Stimulated activated naive CD8-positive, alpha-beta T cell treated with anti-CD3 and anti-CD28 coated beads, Interleukin-15, Interleukin-2, amounts not matched to agents 100 U/mL and 50 U/mL, for 24 hours (primary cell): Measurements from ENCODE around the gene SLC30A5.
"Not testable (repeated sequence)": the region's sequence is repeated elsewhere in the genome, so short reads cannot be mapped to it uniquely, and the experiment has no call there.

Experiments used
- ATAC-seq: fragments of 150-1000 bp; cut with Tn5 transposase; one replicate; pipeline ENCODE4 v1.10.0; 2021
- DNase-seq: peaks from one replicate; pipeline ENCODE4 v3.0.0; 2021

Gene SLC30A5

DNA sequence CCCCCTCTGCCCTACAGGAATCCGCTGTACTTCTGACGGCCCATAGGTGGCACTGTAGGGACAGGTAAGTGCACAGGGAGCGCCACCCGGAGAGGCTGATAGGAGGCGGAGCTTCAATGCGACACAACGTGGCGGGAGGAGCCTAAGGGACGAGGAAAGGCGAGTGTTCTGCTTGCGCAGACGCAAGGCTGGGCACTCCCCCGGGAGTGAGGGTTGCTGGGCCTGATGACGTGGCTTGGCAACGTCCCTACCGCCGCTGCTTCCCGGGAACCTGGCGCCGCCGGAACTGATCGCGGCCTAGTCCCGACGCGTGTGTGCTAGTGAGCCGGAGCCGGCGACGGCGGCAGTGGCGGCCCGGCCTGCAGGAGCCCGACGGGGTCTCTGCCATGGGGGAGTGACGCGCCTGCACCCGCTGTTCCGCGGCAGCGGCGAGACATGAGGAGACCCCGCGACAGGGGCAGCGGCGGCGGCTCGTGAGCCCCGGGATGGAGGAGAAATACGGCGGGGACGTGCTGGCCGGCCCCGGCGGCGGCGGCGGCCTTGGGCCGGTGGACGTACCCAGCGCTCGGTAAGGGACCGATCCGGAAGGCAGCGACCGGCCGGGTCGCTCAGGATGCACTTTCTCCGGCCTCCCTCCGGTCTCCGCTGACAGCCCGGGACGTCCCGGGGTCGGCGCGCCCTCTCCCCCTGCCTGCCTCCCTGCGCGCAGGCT is at the start of gene SLC30A5:
SLC30A5 (plus strand) TSS at position 244 of the 712 bp plus-strand sequence; CDS start at position 486, 242 bp downstream.
- peak; percentile 100 for ATAC-seq
- peak; percentile 97 for DNase-seq

DNA sequence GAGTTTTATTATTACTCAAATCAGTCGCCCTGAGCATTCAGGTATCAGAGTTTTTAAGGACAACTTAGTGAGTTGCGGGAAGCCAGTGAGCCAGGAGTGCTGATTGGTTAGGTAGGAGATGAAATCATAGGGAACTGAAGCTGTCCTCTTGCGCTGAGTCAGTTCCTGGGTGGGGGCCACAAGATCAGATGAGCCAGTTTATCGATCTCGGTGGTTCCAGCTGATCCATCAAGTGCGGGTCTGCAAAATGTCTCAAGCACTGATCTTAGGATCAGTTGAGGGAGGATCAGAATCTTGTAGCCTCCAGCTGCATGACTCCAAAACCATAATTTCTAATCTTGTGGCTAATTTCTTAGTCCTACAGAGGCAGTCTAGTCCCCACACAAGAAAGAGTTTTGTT is 48.6 kb upstream of the SLC30A5 start:
- ATAC-seq, DNase-seq: not testable (repeated sequence)

DNA sequence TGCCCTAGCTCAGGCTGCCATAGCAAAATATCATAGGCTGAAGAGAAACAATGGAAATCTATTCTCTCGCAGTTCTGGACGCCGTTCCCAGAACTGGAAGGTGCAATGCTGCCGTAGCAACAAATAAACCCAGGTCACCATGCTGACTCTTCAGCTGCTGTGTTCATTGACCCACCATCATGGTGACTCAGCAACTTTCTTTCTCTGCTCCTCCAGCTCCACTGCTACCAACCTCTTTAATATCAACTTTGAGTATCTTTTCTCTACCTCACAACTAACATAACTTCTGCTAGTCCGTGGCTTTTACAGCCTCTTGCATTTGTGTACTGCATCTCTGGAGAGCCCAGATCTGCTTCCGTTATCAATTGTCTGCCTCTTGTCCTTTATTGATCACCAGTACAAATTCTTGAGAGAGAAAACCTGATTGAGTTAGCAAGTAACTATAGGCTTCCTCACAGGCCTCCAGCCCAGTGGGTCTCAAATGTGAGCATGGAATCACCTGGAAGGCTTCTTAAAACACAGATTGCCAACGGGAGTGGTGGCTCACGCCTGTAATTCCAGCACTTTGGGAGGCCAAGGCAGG is 47.3 kb upstream of the SLC30A5 start:
- ATAC-seq (no peak), DNase-seq (no peak)

DNA sequence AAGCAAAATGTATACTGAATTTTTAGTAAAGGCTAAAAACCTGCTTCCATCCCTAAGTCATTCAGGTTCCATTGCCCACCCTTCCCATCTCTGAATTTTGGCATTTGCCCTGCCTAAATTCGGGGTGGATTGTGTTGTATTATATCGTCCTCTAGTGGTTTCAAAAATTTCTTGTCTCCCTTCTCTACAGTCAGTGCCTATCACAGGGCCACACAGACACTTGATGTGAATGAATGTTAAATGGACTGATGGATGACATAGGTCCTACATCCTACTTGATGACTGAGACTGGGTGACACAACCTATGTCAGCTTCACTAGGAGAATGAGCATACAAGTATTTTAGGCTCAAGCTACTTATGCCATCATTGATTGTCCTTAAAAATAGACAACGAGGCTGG is 45.6 kb upstream of the SLC30A5 start:
- peak; percentile 52 for ATAC-seq
- DNase-seq: no peak

DNA sequence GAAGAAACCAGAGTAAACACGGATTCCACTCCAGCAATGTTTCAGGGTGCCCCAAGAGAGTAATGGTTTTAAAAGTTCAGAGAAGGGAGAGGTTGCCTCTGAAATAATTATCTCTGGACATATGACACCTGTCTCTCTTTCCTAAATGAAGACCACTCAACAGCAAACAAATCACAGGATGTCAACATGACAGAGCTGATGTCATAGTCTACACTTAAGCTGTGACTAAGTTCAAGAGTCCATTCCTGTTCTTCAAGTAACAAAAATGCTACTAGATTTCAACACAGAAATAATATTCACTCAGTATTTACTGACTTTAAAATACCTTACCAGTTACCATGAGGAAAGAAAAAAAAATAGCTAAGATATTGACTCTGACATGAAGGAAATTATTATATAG is 44.7 kb upstream of the SLC30A5 start:
- DNase-seq (no peak), ATAC-seq (no peak)

DNA sequence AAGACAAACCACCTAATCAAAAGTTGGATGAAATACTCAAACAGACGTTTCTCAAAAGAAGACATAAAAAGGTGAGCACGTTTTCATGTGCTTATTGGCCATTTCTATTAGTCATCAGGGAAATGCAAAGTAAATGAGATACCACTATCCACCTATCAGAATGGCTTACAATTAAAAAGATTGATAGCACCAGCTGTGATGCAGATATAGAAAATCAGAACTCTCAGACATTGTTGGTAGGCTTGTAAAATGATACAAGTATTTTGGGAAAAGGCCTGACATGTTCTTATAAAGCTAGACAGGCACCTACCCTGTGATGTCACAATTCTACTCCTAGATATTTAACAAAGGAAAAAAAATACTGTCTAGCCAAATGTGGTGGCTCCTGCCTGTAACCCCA is 44.0 kb upstream of the SLC30A5 start:
- ATAC-seq: no peak
- no peak for DNase-seq

DNA sequence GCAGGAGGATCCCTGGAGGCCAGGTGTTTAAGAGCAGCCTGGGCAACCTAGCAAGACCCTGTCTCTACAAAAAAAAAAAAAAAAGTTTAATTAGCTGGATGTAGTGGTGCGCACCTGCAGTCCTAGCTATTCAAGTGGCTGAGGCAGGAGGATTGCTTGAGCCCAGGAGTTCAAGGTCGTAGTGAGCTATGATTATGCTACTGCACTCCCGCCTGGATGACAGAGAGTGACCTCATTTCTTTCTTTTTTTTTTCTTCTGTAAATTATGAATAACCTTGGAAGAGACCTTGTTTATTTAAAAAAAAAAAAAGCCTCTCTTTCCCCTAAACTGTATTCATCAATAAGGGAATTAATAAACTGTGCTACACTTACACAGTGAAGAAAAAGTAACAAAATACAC is 43.6 kb upstream of the SLC30A5 start:
- no peak for ATAC-seq

DNA sequence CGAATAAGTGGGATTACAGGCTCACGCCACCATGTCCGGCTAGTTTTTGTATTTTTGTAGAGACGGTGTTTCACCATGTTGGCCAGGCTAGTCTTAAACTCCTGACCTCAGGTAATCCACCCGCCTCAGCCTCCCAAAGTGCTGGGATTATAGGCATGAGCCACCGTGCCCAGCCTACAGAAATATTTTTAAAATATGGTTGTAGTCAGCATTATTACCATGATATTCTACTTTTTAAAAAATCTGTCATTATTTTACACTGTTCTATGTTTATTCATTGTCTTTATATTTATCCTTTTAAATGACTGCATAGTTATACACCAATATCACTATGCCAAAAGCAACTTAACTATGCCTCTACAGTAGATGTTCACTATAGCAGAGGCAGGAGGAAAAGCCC is 41.6 kb upstream of the SLC30A5 start:
- no peak for DNase-seq
- ATAC-seq: no peak

More for the DNA sequence above, 43.6 kb upstream of the SLC30A5 start:
- DNase-seq: no peak

DNA sequence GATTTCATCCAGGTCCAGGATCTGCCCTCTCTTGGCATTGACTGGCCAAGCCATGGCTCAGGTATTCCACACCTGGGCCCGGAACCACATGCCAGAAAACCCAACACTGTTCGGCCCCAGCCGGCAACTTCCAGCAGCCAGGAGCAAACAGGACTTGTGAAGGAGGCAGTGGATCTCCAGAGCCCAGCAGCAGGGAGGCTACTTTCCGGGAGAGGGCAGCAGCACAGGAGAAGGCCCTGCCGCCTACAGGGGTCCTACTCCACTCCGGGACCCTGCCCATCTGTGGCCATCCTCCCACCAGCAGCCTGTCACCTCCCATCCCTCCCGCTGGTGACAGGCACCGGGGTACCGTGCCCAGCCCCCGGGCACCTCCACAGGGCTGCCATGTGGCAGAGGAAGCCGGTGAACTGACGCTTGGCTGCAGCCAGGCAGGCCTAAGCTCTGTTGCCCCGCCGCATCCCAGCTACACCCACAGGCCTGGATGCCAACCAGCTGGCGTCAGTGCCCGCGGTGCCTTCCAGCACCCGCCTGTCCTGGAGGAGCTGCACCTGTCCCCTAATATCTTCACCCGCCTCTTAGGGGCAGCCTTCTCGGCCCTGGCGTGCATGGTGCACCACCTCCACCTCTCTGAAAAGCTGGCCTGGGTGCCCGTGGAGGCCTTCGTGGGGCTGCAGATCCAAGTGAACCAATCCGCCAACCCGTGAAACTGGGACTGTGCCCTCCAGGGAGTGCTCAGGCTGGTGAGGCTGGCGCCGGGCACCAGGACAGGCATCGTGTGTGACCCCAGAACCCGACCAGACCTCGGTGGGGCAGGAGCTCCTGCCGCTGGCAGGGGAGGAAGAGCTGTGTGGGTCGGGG is 18.9 kb upstream of the SLC30A5 start:
- DNase-seq (no peak), ATAC-seq (no peak)

DNA sequence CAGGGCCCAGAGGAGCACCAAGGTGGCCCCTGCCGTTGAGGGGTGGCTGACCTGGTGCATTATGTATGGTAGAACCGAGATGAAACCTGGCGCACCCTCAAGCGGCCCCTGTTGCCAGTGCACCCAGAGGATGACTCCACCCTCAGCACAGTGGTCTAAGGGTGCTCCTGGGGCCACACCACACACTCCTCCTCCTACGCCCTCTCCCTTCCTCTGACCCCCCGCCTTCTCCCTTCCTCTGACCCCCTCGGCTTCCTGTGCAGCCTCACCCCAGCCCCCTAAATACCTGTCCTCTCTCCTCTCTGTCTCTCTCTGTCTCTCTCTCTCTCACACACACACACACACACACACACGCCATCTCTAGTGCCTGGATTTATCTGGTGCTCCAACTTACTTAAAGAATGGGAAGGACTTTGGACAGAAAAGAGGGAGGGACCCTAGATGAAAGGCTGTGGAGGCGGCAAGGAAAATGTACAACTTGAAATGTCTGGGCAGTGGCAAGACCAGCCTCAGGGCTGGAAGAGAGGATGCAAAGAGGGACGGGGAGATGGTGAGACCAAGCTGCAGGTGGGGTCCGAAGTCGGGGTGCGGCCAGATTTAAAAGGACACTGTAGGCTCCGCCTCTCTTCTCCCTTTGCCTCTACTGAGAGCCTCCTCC is 18.2 kb upstream of the SLC30A5 start:
- ATAC-seq (no peak), DNase-seq (no peak)

DNA sequence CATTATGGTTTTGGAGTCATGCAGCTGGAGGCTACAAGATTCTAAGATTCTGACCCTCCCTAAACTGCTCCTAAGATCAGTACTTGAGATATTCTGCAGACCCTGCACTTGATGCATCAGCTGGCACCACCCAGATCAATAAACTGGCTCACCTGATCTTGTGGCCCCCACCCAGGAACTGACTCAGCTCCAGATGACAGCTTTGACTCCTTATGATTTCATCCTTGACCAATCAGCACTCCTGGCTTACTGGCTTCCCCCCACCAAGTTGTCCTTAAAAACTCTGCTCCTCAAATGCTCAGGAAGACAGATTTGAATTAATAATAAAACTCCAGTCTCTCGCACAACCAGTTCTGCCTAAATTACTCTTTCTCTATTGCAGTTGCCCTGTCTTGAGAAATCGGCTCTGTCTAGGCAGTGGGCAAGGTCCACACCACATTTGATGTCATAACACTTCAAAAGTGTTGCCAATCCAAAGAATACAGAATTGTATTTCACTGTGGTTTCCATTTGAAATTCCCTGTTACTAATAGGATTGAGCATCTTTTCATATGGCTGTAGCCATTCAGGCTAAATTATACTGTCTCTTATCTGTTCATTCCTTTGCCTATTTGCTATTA is 14.8 kb upstream of the SLC30A5 start:
- DNase-seq: no peak
- ATAC-seq: no peak

DNA sequence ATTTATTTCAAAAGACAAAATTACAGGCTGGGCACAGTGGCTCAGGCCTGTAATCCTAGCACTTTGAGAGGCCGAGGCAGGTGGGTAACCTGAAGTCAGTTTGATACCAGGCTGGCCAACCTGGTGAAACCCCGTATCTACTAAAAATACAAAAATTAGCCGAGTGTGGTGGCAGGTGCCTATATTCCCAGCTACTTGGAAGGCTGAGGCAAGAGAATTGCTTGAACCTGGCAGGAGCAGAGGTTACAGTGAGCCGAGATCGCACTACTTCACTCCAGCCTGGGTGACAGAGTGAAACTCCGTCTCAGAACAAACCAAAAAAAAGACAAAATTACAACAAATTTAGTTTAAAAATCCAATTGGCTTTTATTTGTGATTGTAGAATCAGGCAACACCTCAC is 14.3 kb upstream of the SLC30A5 start:
- ATAC-seq (no peak), DNase-seq (no peak)

DNA sequence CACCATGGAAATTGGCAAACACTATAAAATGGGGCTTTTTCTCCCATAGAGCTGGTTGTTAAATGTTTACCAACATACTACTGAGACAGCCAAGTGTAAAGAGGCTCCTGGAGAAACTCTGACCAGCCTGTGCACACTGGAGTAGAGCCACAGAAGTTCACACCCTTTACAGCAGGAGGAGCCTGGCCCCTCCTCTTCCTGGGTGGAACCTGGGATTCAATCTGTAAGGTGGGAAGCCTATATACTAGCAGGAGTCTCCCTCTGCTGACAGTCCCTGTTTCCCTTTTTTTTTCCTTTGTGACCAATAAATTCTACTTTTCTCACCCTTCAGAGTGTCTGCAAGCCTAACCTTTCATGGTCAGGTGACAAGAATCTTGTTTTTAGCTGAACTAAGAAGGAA is 10.4 kb upstream of the SLC30A5 start:
- DNase-seq (no peak), ATAC-seq (no peak)

DNA sequence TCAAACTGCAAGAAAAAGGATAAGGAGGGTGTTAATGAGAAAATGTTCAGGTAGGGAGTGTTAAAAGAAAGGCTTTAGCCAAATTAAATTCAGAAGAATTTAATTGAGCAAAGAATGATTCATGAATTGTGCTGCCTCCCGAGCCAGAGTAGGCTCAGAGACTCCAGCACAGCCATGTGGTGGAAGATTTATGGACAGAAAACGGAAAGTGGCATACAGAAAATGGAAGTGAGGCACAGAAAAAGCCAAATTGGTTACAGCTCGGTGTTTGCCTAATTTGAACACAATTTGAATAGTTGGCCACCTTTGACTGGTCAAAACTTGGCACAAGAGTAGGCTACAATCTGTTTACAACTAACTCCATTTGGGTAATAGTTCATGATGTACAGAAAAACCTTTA is 9.6 kb upstream of the SLC30A5 start:
- no peak for ATAC-seq
- DNase-seq: no peak

DNA sequence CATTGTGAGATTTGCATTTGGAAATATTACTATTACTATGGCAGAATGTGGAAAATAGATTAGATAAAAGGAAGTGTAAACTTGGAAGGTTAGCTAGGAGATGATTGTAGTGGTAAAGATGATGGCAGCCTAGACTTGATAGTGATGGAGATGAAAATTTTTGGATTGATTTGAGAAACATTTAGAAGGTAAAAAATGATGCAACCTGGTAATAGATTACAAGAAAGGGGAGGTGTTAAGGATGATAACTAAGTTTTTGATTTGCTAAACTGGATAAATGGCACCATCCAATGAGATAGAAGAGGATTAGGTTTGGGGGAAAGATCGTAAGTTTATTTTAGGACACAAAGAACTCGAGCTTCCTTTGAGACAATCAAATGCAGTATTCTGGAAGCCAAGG is 8.9 kb upstream of the SLC30A5 start:
- DNase-seq (no peak), ATAC-seq (no peak)

DNA sequence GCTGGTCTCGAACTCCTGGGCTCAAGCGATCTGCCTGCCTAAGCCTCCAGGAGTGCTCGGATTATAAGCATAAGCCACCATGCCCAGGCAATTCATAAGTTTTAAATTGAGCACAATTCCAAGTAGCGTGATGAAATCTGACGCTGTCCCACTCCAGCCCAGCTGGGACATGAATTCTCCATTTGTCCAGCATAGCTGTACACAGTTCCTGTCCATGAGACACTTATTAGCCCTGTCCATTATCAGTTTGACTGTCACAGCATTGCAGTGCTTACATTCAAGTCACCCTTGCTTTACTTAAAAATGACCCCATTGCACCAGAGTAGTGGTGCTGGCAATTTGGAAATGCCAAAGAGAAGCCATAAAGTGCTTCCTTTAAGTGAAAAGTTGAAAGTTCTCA is 7.6 kb upstream of the SLC30A5 start:
- no peak for ATAC-seq
- DNase-seq: no peak

DNA sequence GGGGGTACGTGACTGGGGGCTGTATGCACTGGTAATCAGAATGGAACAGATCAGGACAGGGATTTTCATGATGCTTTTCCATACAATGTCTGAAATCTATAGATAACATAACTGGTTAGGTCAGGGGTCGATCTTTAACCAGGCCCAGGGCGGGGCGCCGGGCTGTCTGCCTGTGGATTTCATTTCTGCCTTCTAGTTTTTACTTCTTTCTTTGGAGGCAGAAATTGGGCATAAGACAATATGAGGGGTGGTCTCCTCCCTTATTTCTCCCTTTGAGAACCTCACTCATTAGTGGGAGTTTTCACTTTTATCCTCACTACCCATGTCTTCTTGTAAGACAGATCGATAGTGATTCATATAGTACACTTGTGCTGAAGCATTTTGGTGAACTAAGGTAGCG is 5.8 kb upstream of the SLC30A5 start:
- DNase-seq, ATAC-seq: not testable (repeated sequence)

DNA sequence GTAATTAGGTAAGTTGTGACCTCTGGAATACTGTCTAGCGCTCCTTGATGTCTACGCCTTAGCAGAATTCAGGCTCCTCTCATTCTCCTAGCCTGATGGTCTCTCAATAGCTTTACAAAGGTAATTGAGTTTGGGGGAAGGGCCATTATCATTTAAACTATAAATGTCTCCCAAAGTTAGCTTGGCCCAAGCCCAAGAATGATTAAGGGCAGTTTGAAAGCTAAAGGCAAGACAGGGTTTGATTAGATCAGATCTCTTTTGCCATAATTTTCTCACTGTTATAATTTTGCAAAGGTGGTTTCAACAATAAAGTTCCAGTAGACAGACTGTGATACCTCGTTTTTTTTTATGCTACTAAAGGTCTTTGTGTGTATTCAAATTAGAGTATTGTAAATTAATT is 3.7 kb upstream of the SLC30A5 start:
- DNase-seq (no peak), ATAC-seq (no peak)

DNA sequence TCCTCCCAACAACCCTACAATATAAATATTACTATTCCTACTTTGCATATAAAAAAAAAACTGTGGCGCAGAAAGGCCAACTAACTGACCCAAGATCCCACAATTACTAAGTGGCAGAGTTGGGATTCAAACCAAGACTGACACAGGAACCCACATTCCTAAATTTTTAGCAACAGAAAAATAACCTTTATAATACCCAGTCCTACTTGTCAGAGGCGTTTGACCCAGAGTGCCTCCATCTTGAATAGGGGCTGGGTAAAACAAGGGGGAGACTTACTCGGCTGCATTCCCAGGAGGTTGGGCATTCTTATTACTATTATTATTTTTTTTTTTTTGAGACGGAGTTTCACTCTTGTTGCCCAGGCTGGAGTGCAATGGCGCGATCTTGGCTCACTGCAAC is 2.0 kb upstream of the SLC30A5 start:
- DNase-seq (no peak), ATAC-seq (no peak)

DNA sequence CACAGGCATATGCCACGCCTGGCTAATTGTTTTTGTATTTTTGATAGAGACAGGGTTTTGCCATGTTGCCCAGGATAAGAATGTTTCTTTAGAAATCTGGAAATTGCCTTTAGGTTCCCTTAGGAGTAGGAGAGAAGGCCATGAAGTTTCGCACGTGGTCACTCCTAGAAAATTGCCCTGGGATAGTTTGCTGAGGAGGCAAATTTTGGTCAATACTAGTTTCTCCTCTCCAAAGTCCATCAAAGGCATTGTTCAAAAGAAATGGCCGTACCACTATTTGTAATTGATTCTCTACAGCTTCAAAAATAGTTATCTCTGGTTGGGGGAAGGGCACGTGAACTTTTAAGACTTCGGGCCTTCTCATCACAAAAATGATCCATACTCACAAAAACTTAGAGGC is 845 bp upstream of the SLC30A5 start:
- ATAC-seq (no peak), DNase-seq (no peak)

DNA sequence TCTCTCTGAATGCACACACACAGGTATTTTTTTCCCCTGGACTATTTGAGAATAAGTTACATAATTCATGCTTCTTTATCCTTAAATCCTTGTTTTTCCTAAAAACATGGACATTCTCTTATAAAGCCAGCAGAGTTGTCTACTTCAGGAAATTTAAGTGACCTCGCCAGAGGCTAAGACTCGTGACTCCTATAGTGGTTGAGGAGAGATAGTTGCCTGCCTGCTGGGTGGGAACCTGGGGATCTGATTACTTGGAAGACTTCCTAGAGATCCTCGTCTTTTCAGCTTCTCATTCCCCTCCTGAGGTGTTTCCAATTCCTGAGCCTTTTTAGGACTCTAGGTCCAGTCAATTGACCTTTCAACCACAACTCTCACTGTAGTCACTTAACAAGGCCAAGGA is 5.5 kb downstream of the SLC30A5 start:
- ATAC-seq (no peak), DNase-seq (no peak)

DNA sequence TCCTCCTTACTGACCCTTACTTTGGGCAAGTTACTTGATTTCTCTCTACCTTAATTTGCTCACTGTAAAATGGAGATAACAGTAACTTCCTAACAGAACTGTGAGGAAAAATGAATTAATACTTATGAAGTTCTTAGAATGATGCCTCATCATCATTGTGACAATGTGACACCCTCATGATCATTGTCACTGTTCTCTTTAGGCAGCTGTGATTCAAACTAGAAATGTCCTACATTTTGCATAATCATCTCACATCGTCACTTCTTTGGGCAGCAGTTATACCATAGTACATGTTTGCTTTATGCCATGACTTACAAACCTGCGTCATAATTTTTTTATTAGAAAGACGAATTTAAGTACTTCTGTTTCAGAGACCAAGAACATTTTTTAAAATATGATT is 9.7 kb downstream of the SLC30A5 start:
- DNase-seq (no peak), ATAC-seq (no peak)
